Tibial nerve (tissue), 4 donors: Measurements from ENCODE around the gene SZRD1.

Source experiments
- EP300 ChIP-seq, 2 donors: sonication (generic); formaldehyde crosslinking; IDR thresholded peaks; one replicate each; pipeline ENCODE4 v1.6.1; 2017; ENCODE audit warnings: antibody characterized with exemption in 2 of 2, mild to moderate bottlenecking in 1 of 2
- TF ChIP-seq, protein P1 (sequence below), 5 experiments: fragments of 200-600 bp in 3 of 5; fragments of 450-650 bp in 2 of 5; sonication (generic) in 3 of 5; IDR thresholded peaks; one replicate each; pipeline ENCODE4 v1.5.1; 2016 to 2019; ENCODE audit warnings: antibody characterized with exemption in 5 of 5, mild to moderate bottlenecking in 3 of 5, moderate library complexity in 2 of 5

DNA sequence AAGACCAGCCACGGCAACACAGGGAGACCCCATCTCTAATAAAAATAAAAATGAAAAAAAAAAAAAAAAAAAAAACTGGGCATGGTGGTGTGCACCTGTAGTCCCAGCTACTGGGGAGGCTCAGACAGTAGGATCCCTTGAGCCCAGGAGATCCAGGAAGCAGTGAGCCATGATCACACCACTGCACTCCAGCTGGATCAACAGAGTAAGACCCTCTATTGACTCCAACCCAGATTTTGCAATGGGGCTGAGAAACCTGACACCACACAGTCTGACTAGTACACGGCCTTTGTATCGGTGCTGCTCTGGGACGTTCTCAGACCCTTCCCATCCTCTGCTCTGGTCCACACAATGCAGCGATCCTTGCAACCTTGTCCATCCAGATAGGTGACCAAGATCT lies 38.4 kb downstream of the SZRD1 start:
- TF ChIP-seq, protein P1, sequence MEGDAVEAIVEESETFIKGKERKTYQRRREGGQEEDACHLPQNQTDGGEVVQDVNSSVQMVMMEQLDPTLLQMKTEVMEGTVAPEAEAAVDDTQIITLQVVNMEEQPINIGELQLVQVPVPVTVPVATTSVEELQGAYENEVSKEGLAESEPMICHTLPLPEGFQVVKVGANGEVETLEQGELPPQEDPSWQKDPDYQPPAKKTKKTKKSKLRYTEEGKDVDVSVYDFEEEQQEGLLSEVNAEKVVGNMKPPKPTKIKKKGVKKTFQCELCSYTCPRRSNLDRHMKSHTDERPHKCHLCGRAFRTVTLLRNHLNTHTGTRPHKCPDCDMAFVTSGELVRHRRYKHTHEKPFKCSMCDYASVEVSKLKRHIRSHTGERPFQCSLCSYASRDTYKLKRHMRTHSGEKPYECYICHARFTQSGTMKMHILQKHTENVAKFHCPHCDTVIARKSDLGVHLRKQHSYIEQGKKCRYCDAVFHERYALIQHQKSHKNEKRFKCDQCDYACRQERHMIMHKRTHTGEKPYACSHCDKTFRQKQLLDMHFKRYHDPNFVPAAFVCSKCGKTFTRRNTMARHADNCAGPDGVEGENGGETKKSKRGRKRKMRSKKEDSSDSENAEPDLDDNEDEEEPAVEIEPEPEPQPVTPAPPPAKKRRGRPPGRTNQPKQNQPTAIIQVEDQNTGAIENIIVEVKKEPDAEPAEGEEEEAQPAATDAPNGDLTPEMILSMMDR (IDR thresholded peaks at IDR 0.05), result no peak
- no peak for TF ChIP-seq EP300 (IDR thresholded peaks at IDR 0.05)
